Aorta (tissue), 5 donors: ENCODE results near the gene GLIPR2. TPM values are rescaled to one million over a fixed set of nuclear protein-coding genes. Genes with fewer than 3 reads are reported as not detected.
"Not testable (repeated sequence)": the region's sequence is repeated elsewhere in the genome, so short reads cannot be mapped to it uniquely, and the experiment has no call there.

Experiments used
- ATAC-seq: fragments of 200-7000 bp; cut with Tn5 transposase; one replicate; pipeline ENCODE4 v1.9.1; 2022; ENCODE audit warnings: moderate library complexity; ENCODE audit not compliant: low FRiP score
- DNase-seq, 2 donors: peaks; one replicate each; pipeline ENCODE4 v3.0.0-alpha.2; 2020
- H3K27ac ChIP-seq, 2 donors: one replicate each; pipeline ENCODE4 v1.5.1; 2013; ENCODE audit warnings: low read length in 2 of 2, mild to moderate bottlenecking in 2 of 2, moderate library complexity in 2 of 2, control low read depth in 1 of 2, inconsistent platforms in 1 of 2, low read depth in 1 of 2
- H3K27me3 ChIP-seq, 2 donors: one replicate each; pipeline ENCODE4 v1.6.1; 2013; ENCODE audit warnings: control low read depth in 1 of 2, low read length in 1 of 2, mild to moderate bottlenecking in 1 of 2, moderate library complexity in 1 of 2; ENCODE audit not compliant: insufficient read depth in 2 of 2, control insufficient read depth in 1 of 2
- H3K36me3 ChIP-seq, 2 donors: one replicate each; pipeline ENCODE4 v1.6.1; 2013; ENCODE audit warnings: control low read depth in 1 of 2, low read length in 1 of 2, mild to moderate bottlenecking in 1 of 2; ENCODE audit not compliant: insufficient read depth in 2 of 2, control insufficient read depth in 1 of 2
- H3K4me1 ChIP-seq, 2 donors: one replicate each; pipeline ENCODE4 v1.6.1; 2013; ENCODE audit warnings: low read length in 2 of 2, control low read depth in 1 of 2, mild to moderate bottlenecking in 1 of 2, moderate library complexity in 1 of 2; ENCODE audit not compliant: insufficient read depth in 2 of 2, control insufficient read depth in 1 of 2
- H3K4me3 ChIP-seq, 2 donors: one replicate each; pipeline ENCODE4 v1.5.1; 2013; ENCODE audit warnings: low read length in 2 of 2, control low read depth in 1 of 2, mild to moderate bottlenecking in 1 of 2
- H3K9me3 ChIP-seq: one replicate; pipeline ENCODE4 v1.6.1; 2013; ENCODE audit warnings: mild to moderate bottlenecking, low read length; ENCODE audit not compliant: control insufficient read depth
- WGBS, 2 donors: extraction: QIAGEN DNeasy Blood & Tissue Kit; methylation state at CpG; one replicate each; pipeline ENCODE4 v1.1.7; 2013; 5-methylcytosine and 5-hydroxymethylcytosine counted together
- intact Hi-C, 2 donors: fragments of 100-400 bp; cut with DNase I; formaldehyde crosslinking; loops; one replicate each; pipeline versions ENCODE4 v1.14.2 to v1.15.0; 2022
- polyA plus RNA-seq, 2 donors: library from polyadenylated mRNA; stranded (reverse); fragments of 200-250 nt; gene quantifications; one replicate each; pipeline ENCODE4 v1.2.3, GENCODE V29; 2013
- total RNA-seq, 2 donors: library from RNA; stranded (reverse); fragmentation: NEBNext Ultra II Directional; extraction: Animal tissue kit (Norgen Biotek cat#: 25700); gene quantifications; one replicate each; pipeline ENCODE4 v1.2.1, GENCODE V29; 2021
- donor health status: healthy with polysubstance abuse.
- donor health status: Bipolar disorder and iron deficiency.
- donor health status: DM: no; HTN: no; CAD: no.
- donor health status: DM: no; HTN: no; CAD: no.
- donor health status: DM: yes; HTN: yes; CAD: no.

Gene GLIPR2
- total and polyA plus RNA-seq, 4 donors: 26.9 to 56.5 (median 34.9) TPM

DNA sequence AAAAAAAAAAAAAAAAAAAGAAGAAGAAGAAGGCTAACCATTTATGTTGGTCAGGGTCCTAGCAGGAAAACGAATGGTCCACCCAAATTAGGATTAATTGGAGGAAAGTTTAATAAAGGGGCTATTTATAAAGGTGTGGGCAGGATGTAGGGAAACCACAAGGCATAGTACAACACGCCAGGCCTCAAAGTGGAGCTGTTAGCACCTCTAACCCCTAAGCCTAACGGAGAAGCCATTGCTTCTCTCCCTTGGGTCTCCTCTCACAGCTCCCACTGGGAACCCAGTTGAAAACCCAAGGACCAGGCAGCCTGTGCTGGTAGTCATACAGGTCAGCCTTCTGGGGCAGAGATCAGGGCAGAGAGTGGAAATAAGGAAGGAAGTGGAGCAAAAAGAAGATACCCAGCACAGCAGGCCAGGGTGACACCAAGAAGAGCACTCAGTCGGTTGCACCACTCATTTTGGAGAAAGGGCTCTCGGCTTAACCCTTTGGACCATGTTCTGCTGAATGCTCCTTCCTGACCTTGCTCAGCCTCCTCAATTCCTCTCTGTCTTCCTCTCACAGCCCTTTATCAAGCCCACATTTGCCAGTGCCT, 8.8 kb upstream of the GLIPR2 start:
- Histone ChIP-seq H3K27ac (no peak overlapping the region), H3K36me3 (peaks cover 0 to 2% of the 10 kb centered on the region in 2 donors), H3K27me3 (no peaks in the 10 kb centered on the region), H3K4me3 (no peak overlapping the region), H3K4me1 (no peaks in the 10 kb centered on the region), H3K9me3 (no peaks in the 10 kb centered on the region)
- 84 to 90% methylated on average over 5 of the region's 5 CpGs for WGBS, 2 donors
- ATAC-seq (peak; percentile 54), DNase-seq (no peak)
- intact Hi-C loops: no loop called here

DNA sequence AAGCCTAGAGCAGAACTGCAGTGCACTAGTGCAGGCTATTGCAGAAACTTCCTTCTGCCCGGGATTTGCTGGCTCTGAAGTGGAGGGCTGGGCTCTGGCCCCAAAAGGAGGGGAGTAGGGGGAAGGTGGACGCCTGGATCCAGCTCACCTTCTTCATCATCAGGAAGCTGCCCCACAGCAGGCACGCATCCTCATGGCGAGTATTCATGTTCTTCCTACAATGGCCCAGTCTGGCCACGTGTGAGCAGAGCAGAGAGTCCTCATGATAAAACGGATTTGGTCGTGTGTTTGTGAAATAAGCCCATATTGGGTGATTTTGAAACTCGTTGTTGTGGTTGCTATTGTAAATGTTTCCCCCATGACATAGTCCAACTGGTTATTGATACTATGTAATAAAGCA, 8.2 kb upstream of the GLIPR2 start:
- intact Hi-C loops: no loop called here
- Histone ChIP-seq H3K4me3 (no peak overlapping the region), H3K9me3 (no peaks in the 10 kb centered on the region), H3K36me3 (no peaks in the 10 kb centered on the region), H3K27me3 (no peaks in the 10 kb centered on the region), H3K4me1 (no peaks in the 10 kb centered on the region), H3K27ac (no peak overlapping the region)
- DNase-seq: no peak
- peak; percentile 52 for ATAC-seq
- 67 to 72% methylated on average over 8 of the region's 8 CpGs for WGBS, 2 donors

DNA sequence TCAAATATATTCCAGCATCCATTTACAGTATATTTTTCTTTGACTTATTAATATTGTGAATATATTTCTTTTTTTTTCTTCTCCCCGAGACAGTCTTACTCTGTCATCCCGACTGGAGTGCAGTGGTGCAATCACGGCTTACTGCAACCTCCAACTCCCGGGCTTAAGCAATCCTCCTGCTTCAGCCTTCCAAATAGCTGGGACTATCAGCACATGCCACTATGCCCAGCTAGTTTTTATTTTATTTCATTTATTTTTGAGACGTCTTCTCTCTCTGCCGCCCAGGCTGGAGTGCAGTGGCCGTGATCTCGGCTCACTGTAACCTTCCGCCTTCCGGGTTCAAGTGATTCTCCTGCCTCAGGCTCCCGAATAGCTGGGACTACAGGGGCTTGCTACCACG, 7.4 kb upstream of the GLIPR2 start:
- intact Hi-C loops: no loop called here
- Histone ChIP-seq H3K4me3 (no peak overlapping the region), H3K27me3 (no peaks in the 10 kb centered on the region), H3K36me3 (no peaks in the 10 kb centered on the region), H3K27ac (no peak overlapping the region), H3K4me1 (no peaks in the 10 kb centered on the region), H3K9me3 (no peaks in the 10 kb centered on the region)
- no peak for ATAC-seq
- no peak for DNase-seq
- WGBS, 2 donors: 92% methylated on average over 12 of the region's 12 CpGs

DNA sequence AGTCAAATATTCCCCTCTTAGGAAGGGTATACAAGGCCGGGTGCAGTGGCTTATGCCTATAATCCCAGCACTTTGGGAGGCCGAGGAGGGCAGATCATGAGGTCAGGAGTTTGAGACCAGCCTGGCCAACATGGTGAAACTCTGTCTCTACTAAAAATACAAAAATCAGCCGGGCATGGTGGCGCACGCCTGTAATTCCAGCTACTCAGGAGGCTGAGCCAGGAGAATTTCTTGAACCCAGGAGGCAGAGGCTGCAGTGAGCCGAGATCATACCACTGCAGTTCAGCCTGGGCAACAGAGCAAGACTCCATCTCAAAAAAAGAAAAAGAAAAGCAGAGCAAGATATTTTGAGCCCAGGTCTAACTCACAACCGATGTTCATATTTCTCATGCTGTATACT, 4.9 kb upstream of the GLIPR2 start:
- H3K27me3 ChIP-seq, H3K4me3 ChIP-seq, DNase-seq, intact Hi-C loops, ATAC-seq, H3K27ac ChIP-seq, H3K4me1 ChIP-seq, H3K36me3 ChIP-seq, H3K9me3 ChIP-seq: not testable (repeated sequence)
- 91 to 93% methylated on average over 7 of the region's 7 CpGs for WGBS, 2 donors

DNA sequence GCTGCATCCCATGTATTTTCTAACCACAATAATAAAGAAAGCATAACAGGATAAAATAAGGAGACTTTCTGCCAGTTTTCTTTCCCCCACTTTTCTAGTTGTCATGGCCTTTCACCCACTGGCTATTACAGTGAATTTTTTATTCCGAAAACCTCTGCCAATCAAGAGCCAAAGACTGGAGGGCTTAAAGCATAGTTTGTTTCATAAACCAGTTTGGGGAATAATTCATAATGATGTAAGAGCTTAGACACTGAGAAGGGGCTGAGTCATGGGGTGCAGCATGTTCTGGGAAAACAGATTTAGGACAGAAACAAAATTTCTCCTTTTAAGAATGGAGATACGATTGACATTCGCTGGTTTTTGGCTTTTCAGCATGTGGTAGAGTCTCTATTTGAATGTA, 4.4 kb upstream of the GLIPR2 start:
- ATAC-seq (no peak), DNase-seq (no peak)
- Histone ChIP-seq H3K27ac (no peak overlapping the region), H3K27me3 (no peaks in the 10 kb centered on the region), H3K36me3 (no peaks in the 10 kb centered on the region), H3K9me3 (no peaks in the 10 kb centered on the region), H3K4me1 (no peaks in the 10 kb centered on the region), H3K4me3 (no peak overlapping the region)
- intact Hi-C loops: no loop called here
- WGBS, 2 donors: 58 to 67% methylated on average over 3 of the region's 3 CpGs

DNA sequence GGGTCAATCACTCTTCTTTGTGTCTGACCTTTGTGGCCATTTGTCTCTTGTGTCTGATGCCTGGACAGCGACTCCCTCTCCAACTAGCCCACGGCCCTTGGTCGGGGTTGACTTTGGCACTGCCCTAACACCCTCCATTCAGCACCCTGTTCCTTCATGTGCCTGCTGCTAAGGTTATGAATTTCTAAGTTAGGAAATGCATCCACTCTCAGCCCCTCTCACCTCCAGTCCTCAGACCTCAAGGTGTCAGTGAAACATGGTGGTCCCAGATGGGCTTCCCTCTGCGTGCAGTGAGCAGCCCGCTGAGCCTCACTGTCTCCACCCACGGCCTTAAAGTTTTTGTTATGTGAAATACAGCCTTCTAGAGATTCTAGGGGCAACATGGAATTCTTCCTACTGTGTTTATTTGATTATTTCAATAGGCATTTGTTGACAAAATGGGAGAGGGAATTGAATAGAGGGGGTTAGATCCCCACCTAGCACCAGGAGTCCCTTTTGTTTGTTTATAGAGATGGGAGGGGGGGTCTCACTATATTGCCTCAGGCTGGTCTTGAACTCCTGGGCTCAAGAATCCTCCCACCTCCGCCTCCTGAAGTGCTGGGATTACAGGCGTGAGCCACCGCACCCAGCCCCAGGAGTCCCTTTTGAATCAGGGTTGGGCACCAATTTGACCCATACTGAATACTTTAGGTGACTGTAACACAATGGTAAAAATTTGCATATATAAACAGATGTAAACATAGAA, 1.6 kb upstream of the GLIPR2 start:
- H3K4me3 ChIP-seq: no peak overlapping the region
- WGBS, 2 donors: 91 to 93% methylated on average over 9 of the region's 9 CpGs

DNA sequence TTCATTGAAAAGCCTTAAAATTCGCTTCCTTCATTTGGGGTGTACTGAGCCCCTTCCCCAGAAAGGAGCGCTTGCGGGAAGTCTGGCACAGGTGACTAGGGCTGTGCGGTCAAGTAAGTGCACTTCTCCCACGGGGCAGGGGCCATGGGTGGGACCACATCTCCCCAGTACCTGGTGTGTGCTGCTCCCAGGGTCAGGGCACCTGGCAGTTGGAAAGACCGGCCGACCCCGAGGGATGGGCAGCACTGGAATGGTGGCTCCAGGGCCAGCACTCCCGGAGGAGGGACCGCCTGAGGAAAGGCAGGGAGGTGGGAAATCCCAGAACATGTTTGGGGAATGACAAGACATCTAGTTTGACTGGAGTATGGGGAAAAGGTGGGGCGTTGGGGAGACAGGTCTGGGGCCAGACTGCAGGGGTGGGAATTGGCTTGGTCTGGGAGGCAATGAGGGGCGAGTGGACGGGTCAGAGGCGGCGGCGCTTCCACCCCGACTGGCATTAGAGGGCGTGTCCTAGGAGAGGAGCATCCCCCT, 727 bp upstream of the GLIPR2 start:
- peak overlapping the region; percentile 67 to 84 for H3K4me3 ChIP-seq
- DNase-seq (peak in 1 of 2 donors; percentile 65), ATAC-seq (peak; percentile 21)
- H3K36me3 ChIP-seq: no peaks in the 10 kb centered on the region
- intact Hi-C loops: loop anchor here in 1 of 2 donors (2.0 kb wide), 1 partner anchor 31 kb away; no protein-coding TSS in a partner anchor
- WGBS, 2 donors: 11 to 13% methylated on average over 18 of the region's 18 CpGs
- no peaks in the 10 kb centered on the region for H3K4me1 ChIP-seq
- H3K9me3 ChIP-seq: no peaks in the 10 kb centered on the region
- no peaks in the 10 kb centered on the region for H3K27me3 ChIP-seq
- H3K27ac ChIP-seq: no peak overlapping the region

More for the DNA sequence above, 1.6 kb upstream of the GLIPR2 start:
- intact Hi-C loops: no loop called here
- H3K27me3 ChIP-seq: no peaks in the 10 kb centered on the region
- no peaks in the 10 kb centered on the region for H3K9me3 ChIP-seq
- H3K36me3 ChIP-seq: no peaks in the 10 kb centered on the region
- H3K4me1 ChIP-seq: no peaks in the 10 kb centered on the region
- DNase-seq (no peak), ATAC-seq (no peak)
- no peak overlapping the region for H3K27ac ChIP-seq

DNA sequence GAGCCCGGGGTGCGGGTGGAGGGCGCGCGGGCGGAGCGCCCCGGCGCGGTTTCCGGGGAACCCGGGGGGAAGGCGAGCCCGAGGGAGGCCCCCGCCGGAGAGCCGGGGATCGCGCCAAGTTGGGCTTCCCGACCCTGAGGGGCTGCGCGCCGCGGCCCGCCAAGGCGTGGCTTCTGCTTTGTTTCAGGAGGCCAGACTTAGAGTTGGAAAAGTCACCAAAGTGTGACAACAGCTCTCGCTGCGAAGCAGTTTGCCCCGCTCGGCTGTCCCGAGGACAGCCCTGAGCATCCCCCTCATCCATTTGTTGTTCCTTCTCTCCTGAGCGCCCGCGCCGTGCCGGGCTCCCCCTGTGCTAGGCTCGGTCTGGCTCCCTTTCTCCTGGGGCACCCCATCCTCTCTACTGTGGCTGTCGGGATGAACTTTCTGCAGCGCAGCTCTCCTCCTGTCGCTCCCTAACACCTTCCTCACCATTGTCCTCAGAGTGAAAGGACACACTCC, 410 bp downstream of the GLIPR2 start:
- Histone ChIP-seq H3K36me3 (no peaks in the 10 kb centered on the region), H3K4me3 (peak overlapping the region; percentile 67 to 84), H3K27ac (no peak overlapping the region), H3K9me3 (no peaks in the 10 kb centered on the region), H3K4me1 (no peaks in the 10 kb centered on the region), H3K27me3 (no peaks in the 10 kb centered on the region)
- WGBS, 2 donors: 0 to 1% methylated on average over 23 to 40 of the region's 40 CpGs
- intact Hi-C loops: loop anchor here in 1 of 2 donors (2.0 kb wide), 1 partner anchor 30 kb away; no protein-coding TSS in a partner anchor
- DNase-seq (peak in 1 of 2 donors; percentile 79), ATAC-seq (peak; percentile 34)
